Lung (tissue), 16 donors: ENCODE measurements around the gene UNC13A. TPM values are rescaled to one million over a fixed set of nuclear protein-coding genes. Genes with fewer than 3 reads are reported as not detected.

ENCODE experiments used
- ATAC-seq: fragments of 200-7000 bp; cut with Tn5 transposase; one replicate; pipeline ENCODE4 v1.9.1; 2020; ENCODE audit warnings: moderate number of reproducible peaks; ENCODE audit not compliant: insufficient read depth, low FRiP score
- DNase-seq, 3 donors: peaks; one replicate each; pipeline ENCODE4 v3.0.0-alpha.2; 2013 to 2017
- H3K27ac ChIP-seq, 2 donors: one replicate each; pipeline ENCODE4 v1.5.1; 2013; ENCODE audit warnings: mild to moderate bottlenecking in 2 of 2, moderate library complexity in 2 of 2, control low read depth in 1 of 2, inconsistent platforms in 1 of 2, low read depth in 1 of 2, low read length in 1 of 2
- H3K27me3 ChIP-seq, 3 donors: one replicate each; pipeline ENCODE4 v1.5.1; 2013; ENCODE audit warnings: low read length in 2 of 3; ENCODE audit not compliant: control insufficient read depth in 3 of 3, insufficient read depth in 3 of 3
- H3K36me3 ChIP-seq, 4 donors: one replicate each; pipeline ENCODE4 v1.5.1; 2013; ENCODE audit warnings: low read length in 4 of 4, mild to moderate bottlenecking in 1 of 4, moderate library complexity in 1 of 4; ENCODE audit not compliant: control insufficient read depth in 4 of 4, insufficient read depth in 4 of 4
- H3K4me1 ChIP-seq, 5 donors: one replicate each; pipeline ENCODE4 v1.5.1; 2013; ENCODE audit warnings: low read length in 5 of 5, mild to moderate bottlenecking in 2 of 5, moderate library complexity in 1 of 5; ENCODE audit not compliant: control insufficient read depth in 5 of 5, insufficient read depth in 5 of 5
- H3K4me3 ChIP-seq: one replicate; pipeline ENCODE4 v1.5.1; 2013; ENCODE audit warnings: mild to moderate bottlenecking, control low read depth, moderate library complexity
- H3K9ac ChIP-seq, 2 donors: one replicate each; pipeline ENCODE4 v1.5.1; 2013; ENCODE audit warnings: low read length in 2 of 2, control low read depth in 1 of 2; ENCODE audit not compliant: insufficient read depth in 1 of 2
- H3K9me3 ChIP-seq, 4 donors: one replicate each; pipeline ENCODE4 v1.5.1; 2013; ENCODE audit warnings: low read length in 3 of 4, mild to moderate bottlenecking in 1 of 4, moderate library complexity in 1 of 4; ENCODE audit not compliant: control insufficient read depth in 4 of 4, insufficient read depth in 3 of 4
- WGBS, 2 donors: extraction: QIAGEN DNeasy Blood & Tissue Kit; methylation state at CpG; one replicate each; pipeline ENCODE4 v1.1.7; 2013; 5-methylcytosine and 5-hydroxymethylcytosine counted together
- long read RNA-seq, 5 donors: transcript quantifications; one replicate each; lab custom pipeline, GENCODE V29; 2026
- polyA plus RNA-seq, 2 donors: library from polyadenylated mRNA; stranded (reverse); fragments of 200-250 nt; gene quantifications; one replicate each; pipeline ENCODE4 v1.2.1, GENCODE V29; 2013
- total RNA-seq, 2 donors: library from RNA; depleted of rRNA in 1 of 2; stranded (reverse); fragments of >200 nt in 1 of 2; gene quantifications; one replicate each; pipeline ENCODE4 v1.2.1, GENCODE V29; 2014 to 2021
- TF ChIP-seq, protein P1 (sequence below): IDR thresholded peaks from 2 replicates; pipeline ENCODE4 v1.5.1; 2012; ENCODE audit warnings: mild to moderate bottlenecking; ENCODE audit errors: control extremely low read depth, extremely low read depth
- donor health status: control.
- donor health status: control.
- donor health status: Bipolar disorder and iron deficiency.
- donor health status: healthy.
- donor health status: DM: yes; HTN: yes; CAD: no.

Gene UNC13A
- total RNA-seq (under 1 TPM; 0.28 to 0.31 TPM), polyA plus RNA-seq (under 1 TPM; 0.14 to 0.26 TPM)
- long read RNA-seq, donor 1, result 0 reads
- long read RNA-seq, donor 2, result 0 reads
- long read RNA-seq, donor 3, partial matches to known transcripts, result 0 of 1 reads
- long read RNA-seq, donor 3, other reads (novel, unspliced or antisense), result 0 of 1 reads
- long read RNA-seq, donor 4, result 0 reads
- long read RNA-seq, donor 5, result 0 reads

DNA sequence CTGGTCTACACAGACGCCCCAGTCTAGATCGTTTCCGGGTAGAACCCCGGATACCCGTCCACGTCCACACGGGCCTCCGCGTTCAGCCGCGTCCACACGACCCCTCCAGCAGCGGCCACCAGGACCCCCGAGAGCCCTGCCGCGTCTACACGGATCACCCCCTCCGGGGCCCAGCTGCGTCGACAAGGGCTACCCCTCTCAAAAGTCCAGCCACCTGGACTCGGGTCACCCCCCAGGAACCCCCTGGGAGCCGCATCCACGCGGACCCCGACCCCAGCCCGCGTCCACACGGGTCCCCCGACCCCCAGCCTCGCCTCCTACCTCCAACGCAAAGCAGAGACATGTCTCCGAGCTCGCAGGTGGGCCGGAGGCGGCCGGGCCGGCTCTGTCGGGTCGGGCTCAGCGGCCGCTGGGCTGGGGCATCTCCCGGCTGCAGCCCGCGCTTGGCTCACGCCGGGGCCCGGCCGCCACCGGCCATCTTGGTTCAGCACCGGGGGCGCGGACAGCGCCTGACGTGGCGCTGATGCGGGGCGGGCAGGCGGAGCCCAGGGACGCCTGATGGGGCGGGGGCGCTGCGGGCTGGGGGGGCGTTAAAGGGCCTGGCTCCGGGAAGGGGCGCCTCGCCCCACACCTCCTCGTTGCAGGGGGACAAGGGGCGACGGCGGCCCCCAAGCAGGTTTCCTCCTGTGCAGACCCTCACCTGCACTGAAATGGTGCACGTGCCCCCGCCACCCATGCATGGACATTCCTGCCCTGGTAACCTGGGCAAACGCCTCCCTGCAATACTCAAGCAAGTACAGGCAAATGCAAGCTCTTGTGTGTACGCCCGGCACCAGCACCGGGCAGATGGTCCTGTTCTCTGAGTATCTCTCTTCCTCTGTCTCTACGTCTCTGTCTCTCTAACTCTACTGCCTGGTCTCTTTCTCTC lies at the start of gene UNC13A:
TSS of gene UNC13A (minus strand) at position 498 of the 928 bp plus-strand sequence. CDS start at position 343, 155 bp downstream.
- DNase-seq (peak; percentile 55 to 67 (median 65)), ATAC-seq (no peak)
- peaks cover 0 to 22% (median 0%) of the 10 kb centered on the region in 5 donors for H3K4me1 ChIP-seq
- H3K36me3 ChIP-seq, result no peaks in the 10 kb centered on the region
- H3K9me3 ChIP-seq, result peaks cover 0 to 9% (median 0%) of the 10 kb centered on the region in 4 donors
- no peak within 1 kb of the TSS for H3K9ac ChIP-seq
- H3K4me3 ChIP-seq, result no peak within 1 kb of the TSS
- WGBS, 2 donors, result 2 to 3% methylated on average over 52 to 77 of the region's 77 CpGs
- H3K27me3 ChIP-seq, result peaks cover 3 to 35% (median 19%) of the 10 kb centered on the region in 3 donors
- H3K27ac ChIP-seq, result no peak within 1 kb of the TSS
- TF ChIP-seq, protein P1, sequence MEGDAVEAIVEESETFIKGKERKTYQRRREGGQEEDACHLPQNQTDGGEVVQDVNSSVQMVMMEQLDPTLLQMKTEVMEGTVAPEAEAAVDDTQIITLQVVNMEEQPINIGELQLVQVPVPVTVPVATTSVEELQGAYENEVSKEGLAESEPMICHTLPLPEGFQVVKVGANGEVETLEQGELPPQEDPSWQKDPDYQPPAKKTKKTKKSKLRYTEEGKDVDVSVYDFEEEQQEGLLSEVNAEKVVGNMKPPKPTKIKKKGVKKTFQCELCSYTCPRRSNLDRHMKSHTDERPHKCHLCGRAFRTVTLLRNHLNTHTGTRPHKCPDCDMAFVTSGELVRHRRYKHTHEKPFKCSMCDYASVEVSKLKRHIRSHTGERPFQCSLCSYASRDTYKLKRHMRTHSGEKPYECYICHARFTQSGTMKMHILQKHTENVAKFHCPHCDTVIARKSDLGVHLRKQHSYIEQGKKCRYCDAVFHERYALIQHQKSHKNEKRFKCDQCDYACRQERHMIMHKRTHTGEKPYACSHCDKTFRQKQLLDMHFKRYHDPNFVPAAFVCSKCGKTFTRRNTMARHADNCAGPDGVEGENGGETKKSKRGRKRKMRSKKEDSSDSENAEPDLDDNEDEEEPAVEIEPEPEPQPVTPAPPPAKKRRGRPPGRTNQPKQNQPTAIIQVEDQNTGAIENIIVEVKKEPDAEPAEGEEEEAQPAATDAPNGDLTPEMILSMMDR, result no peak

DNA sequence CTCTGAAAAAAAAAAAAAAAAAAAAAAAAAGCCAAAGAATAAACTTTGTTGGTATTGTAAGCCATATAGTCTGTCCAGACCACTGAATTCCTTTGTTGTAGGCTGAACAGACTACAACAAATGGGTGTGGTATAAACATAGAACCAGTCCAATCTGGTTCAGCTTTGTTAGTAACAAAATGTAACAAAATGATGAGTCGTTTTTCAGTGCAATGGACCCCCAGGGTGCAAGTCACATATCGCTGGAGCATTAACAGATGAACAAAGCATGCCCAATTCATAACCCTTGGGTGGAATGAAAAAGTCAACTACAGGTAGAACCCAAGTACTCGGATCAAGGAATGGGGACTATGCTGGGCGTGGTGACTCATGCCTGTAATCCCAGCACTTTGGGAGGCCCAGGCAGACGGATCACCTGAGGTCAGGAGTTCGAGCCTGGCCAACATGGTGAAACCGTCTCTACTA lies 49.6 kb upstream of the UNC13A start:
- no peak overlapping the region for H3K9ac ChIP-seq
- H3K27ac ChIP-seq, result no peak overlapping the region
- no peak overlapping the region for H3K4me3 ChIP-seq
- peaks cover 0 to 5% (median 0%) of the 10 kb centered on the region in 4 donors for H3K9me3 ChIP-seq
- no peaks in the 10 kb centered on the region for H3K27me3 ChIP-seq
- TF ChIP-seq, protein P1, result no peak
- peaks cover 0 to 3% (median 0%) of the 10 kb centered on the region in 5 donors for H3K4me1 ChIP-seq
- 88 to 89% methylated on average over 7 of the region's 7 CpGs for WGBS, 2 donors
- no peak for ATAC-seq
- DNase-seq, result no peak
- peaks cover 3 to 31% (median 14%) of the 10 kb centered on the region in 4 donors for H3K36me3 ChIP-seq

DNA sequence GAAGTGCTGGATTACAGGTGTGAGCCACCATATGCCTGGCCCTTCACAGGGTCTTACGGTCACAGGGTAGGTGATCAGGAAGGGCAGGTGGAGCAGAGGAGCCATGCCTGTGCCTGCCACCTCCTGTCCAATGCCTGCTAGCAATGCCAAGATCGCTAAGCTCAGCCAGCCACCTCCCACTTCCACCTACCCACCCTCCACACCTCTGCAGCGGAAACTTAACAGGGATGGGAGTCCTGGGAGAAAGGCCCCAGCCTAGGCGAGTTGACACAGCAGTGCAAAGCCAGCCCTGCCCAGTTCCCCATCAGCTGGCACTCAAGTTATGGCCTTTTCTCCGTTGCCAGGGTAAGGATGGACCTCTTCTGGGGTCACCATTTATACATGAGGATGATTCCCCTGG lies 47.3 kb upstream of the UNC13A start:
- DNase-seq (no peak), ATAC-seq (no peak)
- WGBS, 2 donors, result 91 to 96% methylated on average over 5 of the region's 5 CpGs
- Histone ChIP-seq H3K9me3 (peaks cover 0 to 5% (median 0%) of the 10 kb centered on the region in 4 donors), H3K9ac (no peak overlapping the region), H3K27me3 (no peaks in the 10 kb centered on the region), H3K4me3 (no peak overlapping the region), H3K27ac (no peak overlapping the region), H3K36me3 (peaks cover 5 to 40% (median 24%) of the 10 kb centered on the region in 4 donors), H3K4me1 (peaks cover 0 to 3% (median 0%) of the 10 kb centered on the region in 5 donors)
- TF ChIP-seq, protein P1, result no peak
